HEK293 (cell line): ENCODE measurements around the gene ANTXR2.

Source experiments
- CTCF ChIA-PET: fragments of 350-600 bp; formaldehyde crosslinking; extraction: SDS; loops from one replicate; lab custom pipeline; 2021; ENCODE audit warnings: antibody characterized with exemption; lab: Yijun Ruan, JAX
- POLR2A ChIA-PET: fragments of 300-600 bp; formaldehyde crosslinking; extraction: SDS; loops from one replicate; lab custom pipeline; 2020; ENCODE audit warnings: antibody characterized with exemption, inconsistent platforms; lab: Yijun Ruan, JAX
- H3K27ac ChIP-seq: fragments of 200-500 bp; sonication (Bioruptor generic); 2 replicates; pipeline ENCODE4 v1.5.1; 2014; ENCODE audit warnings: low read depth, low read length, control low read depth, inconsistent platforms; ENCODE audit errors: extremely low read depth
- H3K36me3 ChIP-seq, 2 experiments: fragments of 200-500 bp in 1 of 2; sonication (Bioruptor generic) in 1 of 2; 1 replicate in 1 of 2; 2 replicates in 1 of 2; pipeline ENCODE4 v1.5.1; 2014 to 2017; ENCODE audit warnings: inconsistent platforms in 2 of 2, low read length in 2 of 2; ENCODE audit not compliant: control insufficient read depth in 2 of 2, insufficient read depth in 1 of 2
- H3K4me1 ChIP-seq: fragments of 200-500 bp; sonication (Bioruptor generic); 2 replicates; pipeline ENCODE4 v1.5.1; 2014; ENCODE audit warnings: mild to moderate bottlenecking, low read length, inconsistent platforms; ENCODE audit not compliant: control insufficient read depth, insufficient read depth
- H3K4me3 ChIP-seq: 2 replicates; pipeline ENCODE4 v1.5.1; 2011; ENCODE audit warnings: low read depth, mild to moderate bottlenecking, control low read depth, low read length, moderate library complexity
- H3K9me3 ChIP-seq: fragments of 200-500 bp; sonication (Bioruptor generic); 2 replicates; pipeline ENCODE4 v1.5.1; 2014; ENCODE audit warnings: low read depth, low read length, inconsistent platforms; ENCODE audit not compliant: control insufficient read depth, insufficient read depth
- ELK4 ChIP-seq: IDR thresholded peaks from 2 replicates; pipeline ENCODE4 v1.6.1; 2011; ENCODE audit warnings: mild to moderate bottlenecking, low read depth, low read length, borderline replicate concordance
- SALL2 ChIP-seq: fragments of 450-650 bp; formaldehyde crosslinking; IDR thresholded peaks from 2 replicates; pipeline ENCODE4 v1.5.0; 2017; ENCODE audit warnings: missing biosample characterization, mild to moderate bottlenecking, missing genetic modification characterization, borderline replicate concordance
- ZBTB26 ChIP-seq: fragments of 450-650 bp; formaldehyde crosslinking; optimal IDR thresholded peaks from 2 replicates; pipeline ENCODE3; 2016; ENCODE audit warnings: missing biosample characterization, mild to moderate bottlenecking, missing genetic modification characterization
- ZBTB48 ChIP-seq: fragments of 450-650 bp; formaldehyde crosslinking; IDR thresholded peaks from 2 replicates; pipeline ENCODE4 v1.5.1; 2016; ENCODE audit warnings: missing biosample characterization, missing genetic modification characterization
- ZNF23 ChIP-seq: fragments of 450-650 bp; formaldehyde crosslinking; IDR thresholded peaks from 2 replicates; pipeline ENCODE4 v1.5.1; 2016; ENCODE audit warnings: missing biosample characterization, missing genetic modification characterization, borderline replicate concordance
- ZNF302 ChIP-seq: fragments of 450-650 bp; formaldehyde crosslinking; IDR thresholded peaks from 2 replicates; pipeline ENCODE4 v1.5.1; 2016; ENCODE audit warnings: missing biosample characterization, missing genetic modification characterization, low read depth
- ZNF366 ChIP-seq: fragments of 450-650 bp; formaldehyde crosslinking; conservative IDR thresholded peaks from 2 replicates; pipeline ENCODE4 v1.5.1; 2016; ENCODE audit warnings: missing biosample characterization, missing genetic modification characterization
- ZNF391 ChIP-seq: fragments of 450-650 bp; formaldehyde crosslinking; IDR thresholded peaks from 2 replicates; pipeline ENCODE4 v1.5.1; 2016; ENCODE audit warnings: low read depth, missing biosample characterization, missing genetic modification characterization, borderline replicate concordance
- ZNF423 ChIP-seq: fragments of 450-650 bp; formaldehyde crosslinking; IDR thresholded peaks from 2 replicates; pipeline ENCODE4 v1.5.1; 2016; ENCODE audit warnings: missing biosample characterization, missing genetic modification characterization
- ZNF548 ChIP-seq: fragments of 450-650 bp; formaldehyde crosslinking; IDR thresholded peaks from 2 replicates; pipeline ENCODE4 v1.5.1; 2016; ENCODE audit warnings: missing biosample characterization, missing genetic modification characterization
- ZNF549 ChIP-seq: fragments of 450-650 bp; IDR thresholded peaks from 2 replicates; pipeline ENCODE4 v1.5.1; 2018; ENCODE audit warnings: missing biosample characterization, missing genetic modification characterization, mild to moderate bottlenecking, inconsistent platforms, moderate library complexity
- ZNF560 ChIP-seq: fragments of 450-650 bp; formaldehyde crosslinking; IDR thresholded peaks from 2 replicates; pipeline ENCODE4 v1.5.1; 2017; ENCODE audit warnings: missing biosample characterization, missing genetic modification characterization, borderline replicate concordance
- ZNF660 ChIP-seq: fragments of 450-650 bp; IDR thresholded peaks from 2 replicates; pipeline ENCODE4 v1.5.1; 2018; ENCODE audit warnings: missing biosample characterization, mild to moderate bottlenecking, missing genetic modification characterization
- ZNF677 ChIP-seq: fragments of 450-650 bp; IDR thresholded peaks from 2 replicates; pipeline ENCODE4 v1.5.0; 2018; ENCODE audit warnings: missing biosample characterization, mild to moderate bottlenecking, missing genetic modification characterization, moderate library complexity
- ZNF843 ChIP-seq: fragments of 450-650 bp; formaldehyde crosslinking; IDR thresholded peaks from 2 replicates; pipeline ENCODE4 v1.5.1; 2016; ENCODE audit warnings: missing biosample characterization, missing genetic modification characterization
- TF ChIP-seq, protein P1 (sequence below): fragments of 450-650 bp; formaldehyde crosslinking; IDR thresholded peaks from 2 replicates; pipeline ENCODE4 v1.5.1; 2017; ENCODE audit warnings: missing biosample characterization, missing genetic modification characterization
- TF ChIP-seq, protein P2 (sequence below): fragments of 450-650 bp; formaldehyde crosslinking; IDR thresholded peaks from 2 replicates; pipeline ENCODE4 v1.5.1; 2017; ENCODE audit warnings: missing biosample characterization, missing genetic modification characterization
- TF ChIP-seq, protein P3 (sequence below): fragments of 450-650 bp; formaldehyde crosslinking; conservative IDR thresholded peaks from 2 replicates; pipeline ENCODE4 v1.5.1; 2016; ENCODE audit warnings: low read depth, missing biosample characterization, missing genetic modification characterization
- TF ChIP-seq, protein P4 (sequence below): fragments of 450-650 bp; formaldehyde crosslinking; IDR thresholded peaks from 2 replicates; pipeline ENCODE4 v1.5.1; 2017; ENCODE audit warnings: missing biosample characterization, mild to moderate bottlenecking, missing genetic modification characterization, moderate library complexity
- TF ChIP-seq, protein P5 (sequence below): fragments of 450-650 bp; formaldehyde crosslinking; IDR thresholded peaks from 2 replicates; pipeline ENCODE4 v1.5.1; 2016; ENCODE audit warnings: missing biosample characterization, missing genetic modification characterization

Gene ANTXR2

GRCh38 chr4:80008971-80009370 lies 64.1 kb downstream of the ANTXR2 start (continued):
- no peak for TF ChIP-seq ZNF366 (tag by site-specific recombination)
- no peak for TF ChIP-seq ZNF302 (tag by site-specific recombination)
- TF ChIP-seq, all 188 proteins: peak for 0

- ChIA-PET POLR2A (no interaction called here), CTCF (no interaction called here)
- Histone ChIP-seq H3K4me1 (peaks cover 4% of the 10 kb centered on the region), H3K27ac (no peak overlapping the region), H3K36me3 (peaks cover 0 to 3% of the 10 kb centered on the region in 2 experiments; a peak in 1 of 3 replicates), H3K4me3 (no peak overlapping the region), H3K9me3 (no peaks in the 10 kb centered on the region)
- TF ChIP-seq ZNF548 (no peak), ZNF660 (tag by site-specific recombination) (no peak), ZNF391 (no peak), SALL2 (no peak), ZBTB48 (tag by site-specific recombination) (no peak), ELK4 (no peak), ZBTB26 (no peak), ZNF677 (tag by site-specific recombination) (no peak), ZNF843 (tag by site-specific recombination) (no peak), ZNF423 (tag by site-specific recombination) (no peak), ZNF23 (tag by site-specific recombination) (no peak), ZNF560 (no peak), ZNF549 (tag by site-specific recombination) (no peak)
- TF ChIP-seq, protein P1, sequence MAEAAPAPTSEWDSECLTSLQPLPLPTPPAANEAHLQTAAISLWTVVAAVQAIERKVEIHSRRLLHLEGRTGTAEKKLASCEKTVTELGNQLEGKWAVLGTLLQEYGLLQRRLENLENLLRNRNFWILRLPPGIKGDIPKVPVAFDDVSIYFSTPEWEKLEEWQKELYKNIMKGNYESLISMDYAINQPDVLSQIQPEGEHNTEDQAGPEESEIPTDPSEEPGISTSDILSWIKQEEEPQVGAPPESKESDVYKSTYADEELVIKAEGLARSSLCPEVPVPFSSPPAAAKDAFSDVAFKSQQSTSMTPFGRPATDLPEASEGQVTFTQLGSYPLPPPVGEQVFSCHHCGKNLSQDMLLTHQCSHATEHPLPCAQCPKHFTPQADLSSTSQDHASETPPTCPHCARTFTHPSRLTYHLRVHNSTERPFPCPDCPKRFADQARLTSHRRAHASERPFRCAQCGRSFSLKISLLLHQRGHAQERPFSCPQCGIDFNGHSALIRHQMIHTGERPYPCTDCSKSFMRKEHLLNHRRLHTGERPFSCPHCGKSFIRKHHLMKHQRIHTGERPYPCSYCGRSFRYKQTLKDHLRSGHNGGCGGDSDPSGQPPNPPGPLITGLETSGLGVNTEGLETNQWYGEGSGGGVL (tag by site-specific recombination) = no peak
- TF ChIP-seq, protein P2, sequence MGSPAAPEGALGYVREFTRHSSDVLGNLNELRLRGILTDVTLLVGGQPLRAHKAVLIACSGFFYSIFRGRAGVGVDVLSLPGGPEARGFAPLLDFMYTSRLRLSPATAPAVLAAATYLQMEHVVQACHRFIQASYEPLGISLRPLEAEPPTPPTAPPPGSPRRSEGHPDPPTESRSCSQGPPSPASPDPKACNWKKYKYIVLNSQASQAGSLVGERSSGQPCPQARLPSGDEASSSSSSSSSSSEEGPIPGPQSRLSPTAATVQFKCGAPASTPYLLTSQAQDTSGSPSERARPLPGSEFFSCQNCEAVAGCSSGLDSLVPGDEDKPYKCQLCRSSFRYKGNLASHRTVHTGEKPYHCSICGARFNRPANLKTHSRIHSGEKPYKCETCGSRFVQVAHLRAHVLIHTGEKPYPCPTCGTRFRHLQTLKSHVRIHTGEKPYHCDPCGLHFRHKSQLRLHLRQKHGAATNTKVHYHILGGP (tag by site-specific recombination) = no peak
- TF ChIP-seq, protein P3, sequence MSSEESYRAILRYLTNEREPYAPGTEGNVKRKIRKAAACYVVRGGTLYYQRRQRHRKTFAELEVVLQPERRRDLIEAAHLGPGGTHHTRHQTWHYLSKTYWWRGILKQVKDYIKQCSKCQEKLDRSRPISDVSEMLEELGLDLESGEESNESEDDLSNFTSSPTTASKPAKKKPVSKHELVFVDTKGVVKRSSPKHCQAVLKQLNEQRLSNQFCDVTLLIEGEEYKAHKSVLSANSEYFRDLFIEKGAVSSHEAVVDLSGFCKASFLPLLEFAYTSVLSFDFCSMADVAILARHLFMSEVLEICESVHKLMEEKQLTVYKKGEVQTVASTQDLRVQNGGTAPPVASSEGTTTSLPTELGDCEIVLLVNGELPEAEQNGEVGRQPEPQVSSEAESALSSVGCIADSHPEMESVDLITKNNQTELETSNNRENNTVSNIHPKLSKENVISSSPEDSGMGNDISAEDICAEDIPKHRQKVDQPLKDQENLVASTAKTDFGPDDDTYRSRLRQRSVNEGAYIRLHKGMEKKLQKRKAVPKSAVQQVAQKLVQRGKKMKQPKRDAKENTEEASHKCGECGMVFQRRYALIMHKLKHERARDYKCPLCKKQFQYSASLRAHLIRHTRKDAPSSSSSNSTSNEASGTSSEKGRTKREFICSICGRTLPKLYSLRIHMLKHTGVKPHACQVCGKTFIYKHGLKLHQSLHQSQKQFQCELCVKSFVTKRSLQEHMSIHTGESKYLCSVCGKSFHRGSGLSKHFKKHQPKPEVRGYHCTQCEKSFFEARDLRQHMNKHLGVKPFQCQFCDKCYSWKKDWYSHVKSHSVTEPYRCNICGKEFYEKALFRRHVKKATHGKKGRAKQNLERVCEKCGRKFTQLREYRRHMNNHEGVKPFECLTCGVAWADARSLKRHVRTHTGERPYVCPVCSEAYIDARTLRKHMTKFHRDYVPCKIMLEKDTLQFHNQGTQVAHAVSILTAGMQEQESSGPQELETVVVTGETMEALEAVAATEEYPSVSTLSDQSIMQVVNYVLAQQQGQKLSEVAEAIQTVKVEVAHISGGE (tag by site-specific recombination) = no peak
- TF ChIP-seq, protein P4, sequence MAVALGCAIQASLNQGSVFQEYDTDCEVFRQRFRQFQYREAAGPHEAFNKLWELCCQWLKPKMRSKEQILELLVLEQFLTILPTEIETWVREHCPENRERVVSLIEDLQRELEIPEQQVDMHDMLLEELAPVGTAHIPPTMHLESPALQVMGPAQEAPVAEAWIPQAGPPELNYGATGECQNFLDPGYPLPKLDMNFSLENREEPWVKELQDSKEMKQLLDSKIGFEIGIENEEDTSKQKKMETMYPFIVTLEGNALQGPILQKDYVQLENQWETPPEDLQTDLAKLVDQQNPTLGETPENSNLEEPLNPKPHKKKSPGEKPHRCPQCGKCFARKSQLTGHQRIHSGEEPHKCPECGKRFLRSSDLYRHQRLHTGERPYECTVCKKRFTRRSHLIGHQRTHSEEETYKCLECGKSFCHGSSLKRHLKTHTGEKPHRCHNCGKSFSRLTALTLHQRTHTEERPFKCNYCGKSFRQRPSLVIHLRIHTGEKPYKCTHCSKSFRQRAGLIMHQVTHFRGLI = no peak
- TF ChIP-seq, protein P5, sequence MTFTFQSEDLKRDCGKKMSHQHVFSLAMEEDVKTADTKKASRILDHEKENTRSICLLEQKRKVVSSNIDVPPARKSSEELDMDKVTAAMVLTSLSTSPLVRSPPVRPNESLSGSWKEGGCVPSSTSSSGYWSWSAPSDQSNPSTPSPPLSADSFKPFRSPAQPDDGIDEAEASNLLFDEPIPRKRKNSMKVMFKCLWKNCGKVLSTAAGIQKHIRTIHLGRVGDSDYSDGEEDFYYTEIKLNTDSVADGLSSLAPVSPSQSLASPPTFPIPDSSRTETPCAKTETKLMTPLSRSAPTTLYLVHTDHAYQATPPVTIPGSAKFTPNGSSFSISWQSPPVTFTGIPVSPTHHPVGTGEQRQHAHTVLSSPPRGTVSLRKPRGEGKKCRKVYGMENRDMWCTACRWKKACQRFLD (tag by site-specific recombination) = no peak
Measured at GRCh38 chr4:80008351-80008750, 64.7 kb downstream of the ANTXR2 start.
